HFFc6 (cell line): ENCODE measurements around the gene TMEM40. TPM values are rescaled to one million over a fixed set of nuclear protein-coding genes. Genes with fewer than 3 reads are reported as not detected.

Experiments
- DNase-seq: peaks from one replicate; pipeline ENCODE4 v3.0.0-alpha.2; 2018
- H3K27ac Mint-ChIP-seq: 2 replicates; pipeline ENCODE4 v1.8.0; 2020; ENCODE audit warnings: mild to moderate bottlenecking, mixed read lengths
- H3K27me3 Mint-ChIP-seq: 2 replicates; pipeline ENCODE4 v1.8.0; 2021; ENCODE audit warnings: mild to moderate bottlenecking, moderate library complexity, mixed read lengths; ENCODE audit not compliant: insufficient read depth
- H3K36me3 Mint-ChIP-seq: 2 replicates; pipeline ENCODE4 v1.8.0; 2021; ENCODE audit warnings: low read depth, mixed read lengths
- H3K4me1 Mint-ChIP-seq: 2 replicates; pipeline ENCODE4 v1.8.0; 2020; ENCODE audit warnings: low read depth, mixed read lengths
- H3K4me3 Mint-ChIP-seq: 2 replicates; pipeline ENCODE4 v1.8.0; 2020; ENCODE audit warnings: mild to moderate bottlenecking, moderate library complexity, mixed read lengths
- H3K9me3 Mint-ChIP-seq: 2 replicates; pipeline ENCODE4 v1.8.0; 2020; ENCODE audit warnings: mild to moderate bottlenecking, mixed read lengths
- total RNA-seq, 6 experiments: library from RNA; stranded (reverse); fragmentation: NEBNext Ultra II Directional; extraction: Animal tissue kit (Norgen Biotek cat#: 25700); gene quantifications; 2 replicates in 1 of 6; 3 replicates in 5 of 6; pipeline ENCODE4 v1.2.3, GENCODE V29; 2021
- TF ChIP-seq, protein P1 (sequence below): fragments of 200-600 bp; sonication (generic); IDR thresholded peaks from 2 replicates; pipeline ENCODE4 v1.5.0; 2021; ENCODE audit warnings: antibody characterized with exemption, mild to moderate bottlenecking

Gene TMEM40
- total RNA-seq, 6 experiments from 2014 or later, result 0.32 to 0.40 (median 0.36) TPM; not detected in 3

GRCh38 chr3:12758025-12758781 is 856 bp downstream of the TMEM40 start:
- TF ChIP-seq, protein P1, sequence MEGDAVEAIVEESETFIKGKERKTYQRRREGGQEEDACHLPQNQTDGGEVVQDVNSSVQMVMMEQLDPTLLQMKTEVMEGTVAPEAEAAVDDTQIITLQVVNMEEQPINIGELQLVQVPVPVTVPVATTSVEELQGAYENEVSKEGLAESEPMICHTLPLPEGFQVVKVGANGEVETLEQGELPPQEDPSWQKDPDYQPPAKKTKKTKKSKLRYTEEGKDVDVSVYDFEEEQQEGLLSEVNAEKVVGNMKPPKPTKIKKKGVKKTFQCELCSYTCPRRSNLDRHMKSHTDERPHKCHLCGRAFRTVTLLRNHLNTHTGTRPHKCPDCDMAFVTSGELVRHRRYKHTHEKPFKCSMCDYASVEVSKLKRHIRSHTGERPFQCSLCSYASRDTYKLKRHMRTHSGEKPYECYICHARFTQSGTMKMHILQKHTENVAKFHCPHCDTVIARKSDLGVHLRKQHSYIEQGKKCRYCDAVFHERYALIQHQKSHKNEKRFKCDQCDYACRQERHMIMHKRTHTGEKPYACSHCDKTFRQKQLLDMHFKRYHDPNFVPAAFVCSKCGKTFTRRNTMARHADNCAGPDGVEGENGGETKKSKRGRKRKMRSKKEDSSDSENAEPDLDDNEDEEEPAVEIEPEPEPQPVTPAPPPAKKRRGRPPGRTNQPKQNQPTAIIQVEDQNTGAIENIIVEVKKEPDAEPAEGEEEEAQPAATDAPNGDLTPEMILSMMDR, result peak; percentile 16
- peaks cover 40% of the 10 kb centered on the region for H3K4me1 Mint-ChIP-seq
- H3K4me3 Mint-ChIP-seq, result peak overlapping the region; percentile 31
- H3K9me3 Mint-ChIP-seq, result no peaks in the 10 kb centered on the region
- H3K36me3 Mint-ChIP-seq, result no peaks in the 10 kb centered on the region
- peak; percentile 55 for DNase-seq
- H3K27ac Mint-ChIP-seq, result peak overlapping the region; percentile 90
- peaks cover 3% of the 10 kb centered on the region; the same call in 1 of the 2 replicates for H3K27me3 Mint-ChIP-seq

DNA sequence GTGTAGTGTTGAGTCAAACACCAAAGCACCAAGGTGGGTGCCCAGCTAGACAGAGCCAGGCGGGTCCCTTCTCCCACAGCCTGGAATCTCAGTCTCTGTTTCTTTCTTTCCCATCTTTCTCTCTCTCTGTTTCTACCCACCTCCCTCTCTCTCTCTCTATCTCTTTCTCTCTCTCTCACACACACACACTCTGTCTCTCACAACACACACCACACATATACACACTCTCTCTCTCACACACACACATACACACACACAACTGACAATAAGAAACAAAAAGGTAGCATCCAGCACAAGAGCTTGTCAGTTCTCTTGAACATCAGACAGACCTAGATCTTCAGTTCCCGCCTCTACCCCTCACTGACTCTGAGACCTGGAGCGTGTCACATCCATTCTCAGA is 2.4 kb downstream of the TMEM40 start:
- H3K36me3 Mint-ChIP-seq, result no peaks in the 10 kb centered on the region
- TF ChIP-seq, protein P1, result no peak
- no peak overlapping the region for H3K4me3 Mint-ChIP-seq
- DNase-seq, result no peak
- H3K9me3 Mint-ChIP-seq, result no peaks in the 10 kb centered on the region
- H3K27me3 Mint-ChIP-seq, result peaks cover 1% of the 10 kb centered on the region
- peaks cover 52% of the 10 kb centered on the region for H3K4me1 Mint-ChIP-seq
- no peak overlapping the region for H3K27ac Mint-ChIP-seq

DNA sequence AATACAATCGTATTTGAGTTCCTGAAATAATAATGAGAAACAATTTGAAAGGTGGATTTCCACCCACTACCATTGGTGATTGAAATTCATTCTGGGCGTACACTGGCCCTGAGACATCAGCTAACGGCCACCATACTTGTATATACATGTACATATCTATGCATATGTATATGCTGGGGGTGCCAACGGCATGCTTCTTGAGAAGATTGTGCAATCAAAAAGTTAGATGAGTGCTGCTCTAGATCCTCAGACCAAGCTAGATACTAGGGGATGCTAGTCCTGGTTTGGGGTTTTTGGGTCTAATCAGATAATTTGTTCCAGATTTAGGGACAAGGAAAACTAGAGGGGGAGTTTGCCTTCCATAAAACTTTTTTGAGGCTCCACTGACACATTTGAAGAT is 2.9 kb downstream of the TMEM40 start:
- no peak overlapping the region for H3K4me3 Mint-ChIP-seq
- peaks cover 57% of the 10 kb centered on the region for H3K4me1 Mint-ChIP-seq
- H3K9me3 Mint-ChIP-seq, result no peaks in the 10 kb centered on the region
- H3K27ac Mint-ChIP-seq, result no peak overlapping the region
- no peak for DNase-seq
- H3K36me3 Mint-ChIP-seq, result no peaks in the 10 kb centered on the region
- peaks cover under 1% of the 10 kb centered on the region for H3K27me3 Mint-ChIP-seq
- TF ChIP-seq, protein P1, result no peak

DNA sequence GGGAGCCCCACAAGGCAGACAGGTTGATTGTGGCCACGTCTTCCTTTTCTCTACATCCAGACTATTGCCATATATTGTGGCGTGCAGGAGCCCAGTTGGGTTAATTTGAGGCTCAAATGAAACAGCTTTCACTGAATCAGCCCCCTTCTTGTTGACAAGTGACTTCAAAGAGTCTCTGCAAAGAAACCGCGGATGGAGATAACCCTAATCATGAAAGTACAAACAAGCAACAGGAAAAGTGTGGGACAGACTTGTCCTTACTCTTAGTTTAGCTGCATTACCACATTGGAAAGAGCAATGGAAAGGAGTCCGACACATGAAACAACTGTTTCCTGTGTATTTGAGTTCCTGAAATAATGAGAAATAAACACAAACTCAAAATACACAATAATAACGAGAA is 3.3 kb downstream of the TMEM40 start:
- Mint-ChIP-seq H3K4me3 (no peak overlapping the region), H3K36me3 (no peaks in the 10 kb centered on the region), H3K27me3 (no peaks in the 10 kb centered on the region; the same call in 1 of the 2 replicates), H3K9me3 (no peaks in the 10 kb centered on the region), H3K27ac (no peak overlapping the region), H3K4me1 (peaks cover 61% of the 10 kb centered on the region)
- TF ChIP-seq, protein P1, result no peak
- DNase-seq, result no peak

GRCh38 chr3:12754313-12754712 is 4.7 kb downstream of the TMEM40 start:
- Mint-ChIP-seq H3K27ac (no peak overlapping the region), H3K36me3 (no peaks in the 10 kb centered on the region), H3K9me3 (no peaks in the 10 kb centered on the region), H3K4me3 (no peak overlapping the region), H3K27me3 (no peaks in the 10 kb centered on the region; the same call in 1 of the 2 replicates), H3K4me1 (peaks cover 61% of the 10 kb centered on the region)
- no peak for DNase-seq
- TF ChIP-seq, protein P1, result no peak
